ENCODE data around the gene ANXA1. TPM values are rescaled to one million over a fixed set of nuclear protein-coding genes. Genes with fewer than 3 reads are reported as not detected.

ANXA1 gene
- total and polyA plus RNA-seq, 2 donors (not counting 3 experiments of a cell fraction or from before 2014, with no cell fraction given) = 403 to 525 TPM

- dilution Hi-C loops (cut with MboI; ENCODE audit: extremely low pct_ligation_motif_present, low sequenced_read_pairs) = no loop called here
- DNase-seq (ENCODE audit: low read depth, low spot score) = no peak
- TF ChIP-seq POLR2A (IDR thresholded peaks at IDR 0.05; ENCODE audit: low read depth, low read length) = no peak
- TF ChIP-seq MYC (IDR thresholded peaks at IDR 0.05; ENCODE audit: low read depth, low read length) = no peak
- no peak for TF ChIP-seq FOS (IDR thresholded peaks at IDR 0.05; ENCODE audit: borderline replicate concordance, insufficient read depth, low read length)
- TF ChIP-seq GATA2 (IDR thresholded peaks at IDR 0.05; ENCODE audit: insufficient read depth, insufficient read length, low read depth, low read length) = no peak
- no peak for TF ChIP-seq EZH2 (IDR thresholded peaks at IDR 0.05; ENCODE audit: borderline replicate concordance, low read depth, low read length, severe bottlenecking)
- TF ChIP-seq CTCF (IDR thresholded peaks at IDR 0.05; ENCODE audit: extremely low read depth in 1 of 2, insufficient read depth in 1 of 2, low read depth in 1 of 2, low read length in 2 of 2) = no peak
- no peak for TF ChIP-seq JUN (IDR thresholded peaks at IDR 0.05; ENCODE audit: borderline replicate concordance, insufficient read depth, insufficient read length, low read depth)
- TF ChIP-seq, protein P1, sequence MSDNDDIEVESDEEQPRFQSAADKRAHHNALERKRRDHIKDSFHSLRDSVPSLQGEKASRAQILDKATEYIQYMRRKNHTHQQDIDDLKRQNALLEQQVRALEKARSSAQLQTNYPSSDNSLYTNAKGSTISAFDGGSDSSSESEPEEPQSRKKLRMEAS (IDR thresholded peaks at IDR 0.05; ENCODE audit: insufficient read depth, insufficient read length) = no peak
- TF ChIP-seq POLR2AphosphoS5 (IDR thresholded peaks at IDR 0.05; ENCODE audit: insufficient read depth, low read depth, low read length) = no peak
- H3K27me3 ChIP-seq (ENCODE audit: control insufficient read depth in 2 of 2, insufficient read depth in 2 of 2, low read length in 2 of 2) = no peaks in the 10 kb centered on the region
- H3K9ac ChIP-seq (replicated peaks; ENCODE audit: extremely low read depth, insufficient read depth, low read length) = no peak overlapping the region
- no peaks in the 10 kb centered on the region for H3K9me1 ChIP-seq (replicated peaks; ENCODE audit: control insufficient read depth, extremely low read depth, insufficient read depth, low read length)
- peaks cover 31% of the 10 kb centered on the region for H3K79me2 ChIP-seq (ENCODE audit: control insufficient read depth, insufficient read depth, low read length)
- H3K4me1 ChIP-seq (ENCODE audit: control insufficient read depth, extremely low read depth, insufficient read depth, low read length) = peaks cover 13% of the 10 kb centered on the region
- ChIA-PET POLR2A (no interaction called here), CTCF (interaction anchor here (1.5 to 4.2 kb wide), 5 partner anchors 9 to 53 kb away, joined by 4 to 17 read pairs (median 4); no protein-coding TSS in a partner anchor)
- no peak overlapping the region for H3K27ac ChIP-seq (ENCODE audit: insufficient read depth, low read depth, low read length)
- intact Hi-C loops (cut with micrococcal nuclease) = no loop called here
- no peak for FAIRE-seq
- H3K4me3 ChIP-seq (replicated peaks in 1 of 3; ENCODE audit: insufficient read depth in 1 of 3, low read depth in 1 of 3, low read length in 3 of 3) = no peak overlapping the region
- H2AFZ ChIP-seq (ENCODE audit: low read depth, low read length) = no peak overlapping the region
- no peak overlapping the region for H3K4me2 ChIP-seq (ENCODE audit: insufficient read depth, low read length)
- H3K36me3 ChIP-seq (ENCODE audit: control insufficient read depth in 2 of 2, extremely low read depth in 1 of 2, insufficient read depth in 2 of 2, low read length in 2 of 2) = peaks cover 26 to 70% of the 10 kb centered on the region in 2 experiments
- H4K20me1 ChIP-seq (replicated peaks; ENCODE audit: control insufficient read depth, extremely low read depth, insufficient read depth, low read length) = peaks cover 11% of the 10 kb centered on the region
- H3K9me3 ChIP-seq (replicated peaks; ENCODE audit: control insufficient read depth, insufficient read depth, low read length) = no peaks in the 10 kb centered on the region
- BruUV-seq (replicated peaks) = no TSS peak
Observed at GRCh38 chr9:73160868-73161267, 9.2 kb downstream of the ANXA1 start.
